GM12878 (cell line): ENCODE results near the gene MCHR1. TPM values are rescaled to one million over a fixed set of nuclear protein-coding genes. Genes with fewer than 3 reads are reported as not detected.

Source experiments
- ASH2L ChIP-seq: fragments of 300-600, 200-600 bp; sonication (generic); IDR thresholded peaks from 2 replicates; pipeline ENCODE4 v1.6.1; 2017; ENCODE audit warnings: low read depth, mild to moderate bottlenecking, borderline replicate concordance
- BACH1 ChIP-seq: fragments of 450-650 bp; IDR thresholded peaks from 2 replicates; pipeline ENCODE4 v1.6.1; 2017; ENCODE audit warnings: mild to moderate bottlenecking, borderline replicate concordance
- BMI1 ChIP-seq: fragments of 450-650 bp; IDR thresholded peaks from 2 replicates; pipeline ENCODE4 v1.6.1; 2016; ENCODE audit warnings: mild to moderate bottlenecking, moderate library complexity, borderline replicate concordance
- BRCA1 ChIP-seq: IDR thresholded peaks from 2 replicates; pipeline ENCODE4 v1.6.1; 2011; ENCODE audit warnings: low read depth, low read length, improper control_type of control experiment
- CBX3 ChIP-seq: fragments of 200-600 bp; sonication (generic); IDR thresholded peaks from 2 replicates; pipeline ENCODE4 v1.6.1; 2016; ENCODE audit warnings: low read depth, borderline replicate concordance
- CEBPB ChIP-seq, 2 experiments: fragments of 150-350 bp in 1 of 2; IDR thresholded peaks; 2 replicates each; pipeline ENCODE4 v1.6.1; 2012 to 2014; ENCODE audit warnings: low read depth in 2 of 2, low read length in 2 of 2, borderline replicate concordance in 1 of 2, inconsistent platforms in 1 of 2
- EED ChIP-seq: sonication (generic); IDR thresholded peaks from 2 replicates; pipeline ENCODE4 v1.6.1; 2016; ENCODE audit warnings: antibody characterized with exemption, low read depth
- EZH2 ChIP-seq: IDR thresholded peaks from 2 replicates; pipeline ENCODE4 v1.6.1; 2012; ENCODE audit warnings: low read depth, mild to moderate bottlenecking, control low read depth, inconsistent platforms, low read length, borderline replicate concordance; ENCODE audit not compliant: control insufficient read depth
- HDGF ChIP-seq: fragments of 450-650 bp; IDR thresholded peaks from 2 replicates; pipeline ENCODE4 v1.6.1; 2016; ENCODE audit warnings: antibody characterized with exemption
- IKZF2 ChIP-seq, 2 experiments: fragments of 450-650 bp; IDR thresholded peaks; 2 replicates each; pipeline ENCODE4 v1.6.1; 2017; ENCODE audit warnings: mild to moderate bottlenecking in 2 of 2, moderate library complexity in 2 of 2
- MEF2B ChIP-seq: fragments of 450-650 bp; IDR thresholded peaks from 2 replicates; pipeline ENCODE4 v1.6.1; 2018; ENCODE audit warnings: mild to moderate bottlenecking, moderate library complexity; ENCODE audit not compliant: partially characterized antibody, poor library complexity, severe bottlenecking
- NR2C1 ChIP-seq: fragments of 450-650 bp; IDR thresholded peaks from 2 replicates; pipeline ENCODE4 v1.6.1; 2017; ENCODE audit warnings: antibody characterized with exemption, mild to moderate bottlenecking, moderate library complexity
- SIX5 ChIP-seq: IDR thresholded peaks from 2 replicates; pipeline ENCODE4 v1.6.1; 2011; ENCODE audit warnings: mild to moderate bottlenecking, low read depth, low read length, moderate library complexity; ENCODE audit not compliant: severe bottlenecking
- TCF12 ChIP-seq: IDR thresholded peaks from 2 replicates; pipeline ENCODE4 v1.6.1; 2011; ENCODE audit warnings: low read depth, mild to moderate bottlenecking, low read length
- ZNF622 ChIP-seq: fragments of 450-650 bp; IDR thresholded peaks from 2 replicates; pipeline ENCODE4 v1.6.1; 2017; ENCODE audit warnings: mild to moderate bottlenecking, inconsistent platforms
- ZZZ3 ChIP-seq: IDR thresholded peaks from 2 replicates; pipeline ENCODE4 v1.6.1; 2011; ENCODE audit warnings: low read depth; ENCODE audit not compliant: control insufficient read depth, insufficient read length
- polyA plus RNA-seq, 11 experiments: library from polyadenylated mRNA; depleted of rRNA in 4 of 11; unstranded in 6 of 11; stranded (reverse) in 5 of 11; fragments of >200 nt; fragmentation: Nextera tagmentation in 4 of 11; fragmentation: Illumina TruSeq in 1 of 11; extraction: Ambion mirVana in 4 of 11; extraction: Trizol in 1 of 11; gene quantifications; 1 replicate in 1 of 11; 2 replicates in 10 of 11; pipeline versions ENCODE4 v1.2.1 to v1.2.3, GENCODE V29; 2011 to 2016; ENCODE audit warnings: inconsistent platforms in 2 of 11, missing spikeins in 2 of 11, low read depth in 1 of 11
- total RNA-seq, 4 experiments: library from RNA; depleted of rRNA in 3 of 4; stranded (reverse); fragments of >200 nt in 3 of 4; fragmentation: Illumina TruSeq in 1 of 4; extraction: Trizol in 1 of 4; gene quantifications; 2 replicates each; pipeline versions ENCODE4 v1.2.1 to v1.2.3, GENCODE V29; 2013 to 2021
- TF ChIP-seq, protein P1 (sequence below): fragments of 150-350 bp; IDR thresholded peaks from 2 replicates; pipeline ENCODE4 v1.6.1; 2016; ENCODE audit warnings: low read depth, low read length
- TF ChIP-seq, protein P2 (sequence below): IDR thresholded peaks from 2 replicates; pipeline ENCODE4 v1.6.1; 2012; ENCODE audit warnings: mild to moderate bottlenecking, low read depth, low read length
- TF ChIP-seq, protein P3 (sequence below): fragments of 450-650 bp; conservative IDR thresholded peaks from 2 replicates; pipeline ENCODE4 v1.6.1; 2017; ENCODE audit warnings: mild to moderate bottlenecking, moderate library complexity
- TF ChIP-seq, protein P4 (sequence below): fragments of 450-650 bp; IDR thresholded peaks from 2 replicates; pipeline ENCODE4 v1.6.1; 2017; ENCODE audit warnings: borderline replicate concordance

Gene MCHR1
- total and polyA plus RNA-seq, 10 of the 15 experiments (the other 5 are each of a cell fraction or from before 2014, with no cell fraction given) = not detected

- TF ChIP-seq EED (no peak), CEBPB (IDR thresholded peaks at IDR 0.05; ENCODE audit: borderline replicate concordance in 1 of 2, low read depth in 2 of 2, low read length in 2 of 2) (no peak), HDGF (peak; percentile 99), MEF2B (no peak), IKZF2 (IDR thresholded peaks at IDR 0.05) (peak; percentile 10 to 29; a peak in 2 of 4 replicates), TCF12 (no peak), BACH1 (peak; percentile 20; the same call in 1 of the 2 replicates), BRCA1 (no peak), ZNF622 (no peak), SIX5 (no peak), ASH2L (no peak), ZZZ3 (no peak), EZH2 (no peak), NR2C1 (no peak), CBX3 (no peak), BMI1 (no peak)
- TF ChIP-seq, protein P1, sequence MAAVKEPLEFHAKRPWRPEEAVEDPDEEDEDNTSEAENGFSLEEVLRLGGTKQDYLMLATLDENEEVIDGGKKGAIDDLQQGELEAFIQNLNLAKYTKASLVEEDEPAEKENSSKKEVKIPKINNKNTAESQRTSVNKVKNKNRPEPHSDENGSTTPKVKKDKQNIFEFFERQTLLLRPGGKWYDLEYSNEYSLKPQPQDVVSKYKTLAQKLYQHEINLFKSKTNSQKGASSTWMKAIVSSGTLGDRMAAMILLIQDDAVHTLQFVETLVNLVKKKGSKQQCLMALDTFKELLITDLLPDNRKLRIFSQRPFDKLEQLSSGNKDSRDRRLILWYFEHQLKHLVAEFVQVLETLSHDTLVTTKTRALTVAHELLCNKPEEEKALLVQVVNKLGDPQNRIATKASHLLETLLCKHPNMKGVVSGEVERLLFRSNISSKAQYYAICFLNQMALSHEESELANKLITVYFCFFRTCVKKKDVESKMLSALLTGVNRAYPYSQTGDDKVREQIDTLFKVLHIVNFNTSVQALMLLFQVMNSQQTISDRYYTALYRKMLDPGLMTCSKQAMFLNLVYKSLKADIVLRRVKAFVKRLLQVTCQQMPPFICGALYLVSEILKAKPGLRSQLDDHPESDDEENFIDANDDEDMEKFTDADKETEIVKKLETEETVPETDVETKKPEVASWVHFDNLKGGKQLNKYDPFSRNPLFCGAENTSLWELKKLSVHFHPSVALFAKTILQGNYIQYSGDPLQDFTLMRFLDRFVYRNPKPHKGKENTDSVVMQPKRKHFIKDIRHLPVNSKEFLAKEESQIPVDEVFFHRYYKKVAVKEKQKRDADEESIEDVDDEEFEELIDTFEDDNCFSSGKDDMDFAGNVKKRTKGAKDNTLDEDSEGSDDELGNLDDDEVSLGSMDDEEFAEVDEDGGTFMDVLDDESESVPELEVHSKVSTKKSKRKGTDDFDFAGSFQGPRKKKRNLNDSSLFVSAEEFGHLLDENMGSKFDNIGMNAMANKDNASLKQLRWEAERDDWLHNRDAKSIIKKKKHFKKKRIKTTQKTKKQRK = peak; percentile 87
- TF ChIP-seq, protein P2, sequence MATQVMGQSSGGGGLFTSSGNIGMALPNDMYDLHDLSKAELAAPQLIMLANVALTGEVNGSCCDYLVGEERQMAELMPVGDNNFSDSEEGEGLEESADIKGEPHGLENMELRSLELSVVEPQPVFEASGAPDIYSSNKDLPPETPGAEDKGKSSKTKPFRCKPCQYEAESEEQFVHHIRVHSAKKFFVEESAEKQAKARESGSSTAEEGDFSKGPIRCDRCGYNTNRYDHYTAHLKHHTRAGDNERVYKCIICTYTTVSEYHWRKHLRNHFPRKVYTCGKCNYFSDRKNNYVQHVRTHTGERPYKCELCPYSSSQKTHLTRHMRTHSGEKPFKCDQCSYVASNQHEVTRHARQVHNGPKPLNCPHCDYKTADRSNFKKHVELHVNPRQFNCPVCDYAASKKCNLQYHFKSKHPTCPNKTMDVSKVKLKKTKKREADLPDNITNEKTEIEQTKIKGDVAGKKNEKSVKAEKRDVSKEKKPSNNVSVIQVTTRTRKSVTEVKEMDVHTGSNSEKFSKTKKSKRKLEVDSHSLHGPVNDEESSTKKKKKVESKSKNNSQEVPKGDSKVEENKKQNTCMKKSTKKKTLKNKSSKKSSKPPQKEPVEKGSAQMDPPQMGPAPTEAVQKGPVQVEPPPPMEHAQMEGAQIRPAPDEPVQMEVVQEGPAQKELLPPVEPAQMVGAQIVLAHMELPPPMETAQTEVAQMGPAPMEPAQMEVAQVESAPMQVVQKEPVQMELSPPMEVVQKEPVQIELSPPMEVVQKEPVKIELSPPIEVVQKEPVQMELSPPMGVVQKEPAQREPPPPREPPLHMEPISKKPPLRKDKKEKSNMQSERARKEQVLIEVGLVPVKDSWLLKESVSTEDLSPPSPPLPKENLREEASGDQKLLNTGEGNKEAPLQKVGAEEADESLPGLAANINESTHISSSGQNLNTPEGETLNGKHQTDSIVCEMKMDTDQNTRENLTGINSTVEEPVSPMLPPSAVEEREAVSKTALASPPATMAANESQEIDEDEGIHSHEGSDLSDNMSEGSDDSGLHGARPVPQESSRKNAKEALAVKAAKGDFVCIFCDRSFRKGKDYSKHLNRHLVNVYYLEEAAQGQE = no peak; the same call in 1 of the 2 replicates
- TF ChIP-seq, protein P3, sequence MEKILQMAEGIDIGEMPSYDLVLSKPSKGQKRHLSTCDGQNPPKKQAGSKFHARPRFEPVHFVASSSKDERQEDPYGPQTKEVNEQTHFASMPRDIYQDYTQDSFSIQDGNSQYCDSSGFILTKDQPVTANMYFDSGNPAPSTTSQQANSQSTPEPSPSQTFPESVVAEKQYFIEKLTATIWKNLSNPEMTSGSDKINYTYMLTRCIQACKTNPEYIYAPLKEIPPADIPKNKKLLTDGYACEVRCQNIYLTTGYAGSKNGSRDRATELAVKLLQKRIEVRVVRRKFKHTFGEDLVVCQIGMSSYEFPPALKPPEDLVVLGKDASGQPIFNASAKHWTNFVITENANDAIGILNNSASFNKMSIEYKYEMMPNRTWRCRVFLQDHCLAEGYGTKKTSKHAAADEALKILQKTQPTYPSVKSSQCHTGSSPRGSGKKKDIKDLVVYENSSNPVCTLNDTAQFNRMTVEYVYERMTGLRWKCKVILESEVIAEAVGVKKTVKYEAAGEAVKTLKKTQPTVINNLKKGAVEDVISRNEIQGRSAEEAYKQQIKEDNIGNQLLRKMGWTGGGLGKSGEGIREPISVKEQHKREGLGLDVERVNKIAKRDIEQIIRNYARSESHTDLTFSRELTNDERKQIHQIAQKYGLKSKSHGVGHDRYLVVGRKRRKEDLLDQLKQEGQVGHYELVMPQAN = peak; percentile 89
- TF ChIP-seq, protein P4, sequence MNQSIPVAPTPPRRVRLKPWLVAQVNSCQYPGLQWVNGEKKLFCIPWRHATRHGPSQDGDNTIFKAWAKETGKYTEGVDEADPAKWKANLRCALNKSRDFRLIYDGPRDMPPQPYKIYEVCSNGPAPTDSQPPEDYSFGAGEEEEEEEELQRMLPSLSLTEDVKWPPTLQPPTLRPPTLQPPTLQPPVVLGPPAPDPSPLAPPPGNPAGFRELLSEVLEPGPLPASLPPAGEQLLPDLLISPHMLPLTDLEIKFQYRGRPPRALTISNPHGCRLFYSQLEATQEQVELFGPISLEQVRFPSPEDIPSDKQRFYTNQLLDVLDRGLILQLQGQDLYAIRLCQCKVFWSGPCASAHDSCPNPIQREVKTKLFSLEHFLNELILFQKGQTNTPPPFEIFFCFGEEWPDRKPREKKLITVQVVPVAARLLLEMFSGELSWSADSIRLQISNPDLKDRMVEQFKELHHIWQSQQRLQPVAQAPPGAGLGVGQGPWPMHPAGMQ = no peak
These were observed 42.7 kb upstream of the MCHR1 start, which contains the start of gene MRTFA (continued) for GRCh38 chr22:40636380-40637182.
